Amygdala (tissue), 56 donors: ENCODE measurements around the gene PLSCR1.
A peak's percentile ranks its signal among the peaks of the same experiment; 100 is the strongest.

Source experiments
- DNase-seq, 56 donors: peaks; one replicate each; lab custom pipeline; 2025; lab: John Stamatoyannopoulos, UW

PLSCR1 gene, protein sequence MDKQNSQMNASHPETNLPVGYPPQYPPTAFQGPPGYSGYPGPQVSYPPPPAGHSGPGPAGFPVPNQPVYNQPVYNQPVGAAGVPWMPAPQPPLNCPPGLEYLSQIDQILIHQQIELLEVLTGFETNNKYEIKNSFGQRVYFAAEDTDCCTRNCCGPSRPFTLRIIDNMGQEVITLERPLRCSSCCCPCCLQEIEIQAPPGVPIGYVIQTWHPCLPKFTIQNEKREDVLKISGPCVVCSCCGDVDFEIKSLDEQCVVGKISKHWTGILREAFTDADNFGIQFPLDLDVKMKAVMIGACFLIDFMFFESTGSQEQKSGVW

DNA sequence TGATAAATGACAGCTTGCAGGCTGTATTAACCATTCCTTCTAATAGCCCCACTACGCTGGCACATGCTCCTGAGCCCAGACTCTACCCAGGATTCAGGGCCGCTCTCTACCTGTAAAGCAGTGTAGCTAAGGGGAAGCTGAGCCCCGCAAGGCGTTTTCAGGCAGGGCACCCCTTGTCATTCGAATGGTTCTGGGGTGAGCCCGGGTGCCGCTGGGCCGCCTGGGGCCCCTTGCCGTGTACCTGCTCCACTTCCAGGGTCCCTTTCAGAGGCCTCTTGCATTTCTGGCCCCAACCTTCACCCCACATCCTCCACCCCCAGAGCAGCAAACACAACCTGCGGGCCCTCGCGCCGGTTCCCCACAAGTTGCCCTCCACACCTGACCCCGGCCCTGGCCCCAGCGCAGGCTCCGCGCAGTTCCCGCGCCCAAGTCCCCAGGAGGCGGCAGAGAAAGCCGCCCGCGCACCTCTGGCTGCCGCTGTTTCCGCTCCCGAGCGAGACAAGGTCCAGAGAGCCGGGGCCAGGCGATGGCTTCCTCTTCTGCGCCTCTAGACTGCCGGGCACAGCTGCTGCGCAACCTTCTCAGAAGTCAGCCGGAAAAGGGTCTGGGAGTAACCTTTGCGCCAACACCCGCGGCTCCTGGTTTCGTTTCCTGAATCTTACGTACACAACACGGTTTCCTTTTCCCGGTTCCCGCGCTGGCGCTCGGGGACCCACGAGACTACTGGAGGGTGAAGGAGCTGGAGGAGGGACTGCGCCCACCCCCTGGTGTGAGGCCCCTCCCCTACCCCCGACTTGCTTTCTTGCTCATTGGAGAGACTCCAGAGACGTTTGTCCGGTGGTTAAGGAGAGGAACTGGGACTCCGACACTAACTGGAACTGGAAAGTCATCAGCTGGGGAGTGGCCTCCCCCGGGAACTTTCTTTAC lies at the start of gene PLSCR1:
Gene PLSCR1, minus strand, starts transcription at position 606 of the 927 bp plus-strand sequence. CDS start 8,055 bp downstream, outside the sequence.
- peak in 55 of 56 donors; percentile 6 to 85 (median 66) for DNase-seq

DNA sequence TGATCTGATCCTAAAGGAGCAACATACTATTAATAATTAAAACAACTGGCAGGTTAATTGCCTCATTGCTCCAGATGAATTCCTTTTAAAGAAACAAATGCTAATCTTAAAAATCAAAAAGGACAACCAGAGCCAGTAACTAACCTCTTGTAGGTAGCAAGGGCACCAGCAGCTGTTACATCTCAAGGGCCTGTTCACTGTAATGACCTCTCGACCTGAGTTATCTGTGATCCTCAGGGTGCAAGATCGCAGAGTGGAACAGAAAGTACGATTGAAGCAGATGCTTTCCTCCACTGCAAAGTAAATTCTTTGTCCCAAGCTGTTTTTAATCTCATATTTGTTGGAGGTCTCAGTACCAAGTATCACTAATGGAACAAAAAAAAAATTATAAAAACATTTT lies 49.4 kb upstream of the PLSCR1 start:
- DNase-seq, result no peak

DNA sequence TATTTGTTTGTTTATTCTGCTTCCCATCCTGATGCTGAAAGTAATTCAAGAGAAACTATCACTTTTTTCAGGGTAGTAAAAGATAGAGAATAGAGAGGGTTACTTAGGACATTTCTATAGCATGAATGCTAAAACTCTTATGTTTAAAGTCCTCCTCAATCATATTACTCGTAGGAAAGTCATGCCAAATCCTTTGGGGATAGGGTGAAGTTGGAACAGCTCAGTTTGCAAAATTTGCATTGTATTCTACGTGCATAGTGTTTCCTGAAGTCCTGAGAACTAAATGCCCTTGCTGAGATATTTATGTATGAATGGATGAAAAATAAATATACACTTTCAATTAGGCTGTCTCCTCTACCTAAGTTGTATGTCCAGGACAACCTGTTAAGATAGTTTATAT lies 46.1 kb upstream of the PLSCR1 start:
- no peak for DNase-seq

DNA sequence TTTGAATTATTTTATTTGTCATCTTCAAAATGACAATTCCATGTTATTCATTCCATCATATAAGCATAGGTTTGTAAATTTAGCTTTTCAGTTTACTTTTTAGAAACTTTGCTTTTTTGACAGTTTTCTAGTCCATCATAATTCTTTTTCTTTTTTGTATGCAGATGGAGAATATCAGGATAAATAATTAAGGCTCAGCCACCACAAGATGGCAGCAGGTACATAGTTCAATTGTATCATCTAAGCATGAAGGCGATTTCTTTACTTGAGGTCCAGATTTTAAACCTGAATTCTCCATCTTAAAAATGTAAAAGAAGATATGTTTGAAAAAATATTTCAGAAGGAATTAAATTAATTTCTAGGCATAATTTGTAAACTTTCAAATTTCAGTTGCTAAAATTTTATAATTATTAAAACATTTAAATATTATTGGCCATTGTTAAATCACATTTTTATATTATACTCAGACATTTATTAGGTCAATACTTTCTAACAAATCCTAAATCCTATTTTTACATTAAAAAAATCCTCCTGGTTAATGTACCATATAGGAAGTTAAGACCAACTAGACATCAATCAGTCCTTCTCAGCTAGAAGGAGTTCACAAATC lies 45.6 kb upstream of the PLSCR1 start:
- DNase-seq, result peak in 4 of 56 donors; percentile 2 to 54 (median 2)

DNA sequence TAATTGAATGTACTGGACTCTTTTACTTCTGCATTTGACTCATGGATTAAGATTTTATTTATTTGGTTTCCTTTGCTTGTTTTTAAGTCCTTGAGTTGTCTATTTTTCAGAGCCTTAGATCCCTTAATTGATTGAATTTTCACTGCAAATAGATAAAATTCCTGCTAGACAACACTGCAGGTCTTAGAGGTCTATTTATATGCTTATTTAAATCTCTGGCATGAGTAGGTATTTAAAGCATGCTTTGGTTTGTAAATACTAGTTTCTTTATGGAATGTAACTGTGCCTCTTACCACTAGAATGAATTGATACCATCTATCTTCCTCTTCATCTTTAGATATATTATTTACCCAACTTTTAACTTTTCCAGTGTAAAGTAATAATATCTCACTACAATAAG lies 40.7 kb upstream of the PLSCR1 start:
- no peak for DNase-seq

DNA sequence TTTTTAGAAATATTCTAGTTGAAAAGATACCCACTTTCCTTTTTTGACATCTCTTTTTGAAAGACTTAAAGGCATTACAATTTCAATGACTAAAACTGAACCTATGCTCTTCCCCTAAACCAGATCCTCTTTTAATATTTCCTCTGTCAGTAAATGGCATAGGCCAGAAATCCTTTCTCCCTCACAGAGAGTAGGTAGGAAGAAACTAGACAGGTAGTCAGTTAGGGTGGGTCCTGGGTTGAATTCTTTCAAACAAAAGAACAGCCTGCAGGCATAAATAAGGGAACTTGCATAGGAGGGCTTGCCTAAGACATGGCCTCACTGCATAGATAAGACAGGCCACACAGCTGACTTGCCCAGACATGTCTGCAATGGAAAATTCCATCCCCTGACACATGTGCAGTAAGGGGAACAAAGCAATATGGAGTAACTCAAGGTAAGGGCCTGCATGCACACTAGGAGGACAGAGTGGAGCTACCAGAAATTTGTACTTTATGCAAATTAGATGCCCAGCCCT lies 37.6 kb upstream of the PLSCR1 start:
- no peak for DNase-seq

DNA sequence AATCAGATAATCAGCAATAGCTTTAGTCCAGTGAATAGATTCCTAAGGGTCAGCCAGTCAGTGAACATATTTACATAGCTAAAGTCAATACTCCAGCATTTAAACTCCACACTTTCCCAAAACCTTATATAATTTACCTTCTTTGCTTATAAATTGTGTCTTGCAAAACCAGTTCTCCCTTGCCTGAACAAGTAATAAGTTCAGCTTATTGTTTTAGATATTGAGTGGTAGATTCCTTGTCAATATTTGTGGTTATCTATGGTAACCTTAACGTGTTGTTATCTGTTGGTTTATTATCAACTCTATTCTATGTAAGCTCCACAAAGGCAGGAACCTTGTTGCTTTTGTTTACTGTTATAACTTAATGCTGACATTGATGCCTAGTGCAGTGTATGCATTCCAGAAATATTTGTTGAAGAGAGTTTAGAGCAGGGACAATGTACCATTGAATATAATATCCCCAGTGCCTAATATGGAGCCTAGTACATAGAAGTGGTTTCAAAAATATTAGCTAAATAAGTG lies 36.7 kb upstream of the PLSCR1 start:
- no peak for DNase-seq

DNA sequence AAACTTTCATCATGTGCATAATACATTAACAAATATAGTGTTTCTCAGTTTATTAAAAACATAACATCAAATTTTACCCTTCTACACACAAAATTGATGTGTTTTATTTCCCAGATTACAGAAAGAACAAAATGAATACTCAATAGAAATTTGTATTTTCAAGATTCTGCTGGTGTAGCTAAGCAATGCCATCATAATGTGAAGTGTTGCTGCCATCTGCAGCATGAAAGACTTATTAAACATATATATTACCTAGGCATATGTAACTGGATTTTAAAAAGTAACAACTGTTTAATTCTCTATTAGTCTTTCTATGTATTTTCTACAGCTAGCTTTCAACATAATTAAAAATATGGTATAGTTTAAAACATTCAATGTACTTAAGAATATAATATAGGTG lies 33.3 kb upstream of the PLSCR1 start:
- peak in 4 of 56 donors; percentile 7 to 21 (median 10) for DNase-seq

DNA sequence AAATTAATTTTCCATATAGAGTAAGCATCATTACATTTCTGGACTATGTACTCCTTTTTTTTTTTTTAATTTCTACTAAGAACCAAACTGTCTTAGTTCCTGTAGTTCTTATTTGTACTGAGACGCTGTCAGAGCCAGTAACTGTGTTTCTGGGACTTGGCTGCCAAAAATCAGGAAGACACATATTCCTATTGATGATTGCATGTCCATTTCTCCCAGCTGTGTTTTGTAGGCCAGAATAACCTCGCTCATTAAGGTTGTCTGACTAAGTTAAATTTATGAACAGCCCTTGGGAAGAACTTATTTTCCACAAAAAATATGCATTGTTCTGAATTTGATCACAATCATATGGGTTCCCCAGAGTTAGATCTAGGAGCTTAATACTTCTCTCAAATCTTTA lies 31.2 kb upstream of the PLSCR1 start:
- DNase-seq, result no peak

DNA sequence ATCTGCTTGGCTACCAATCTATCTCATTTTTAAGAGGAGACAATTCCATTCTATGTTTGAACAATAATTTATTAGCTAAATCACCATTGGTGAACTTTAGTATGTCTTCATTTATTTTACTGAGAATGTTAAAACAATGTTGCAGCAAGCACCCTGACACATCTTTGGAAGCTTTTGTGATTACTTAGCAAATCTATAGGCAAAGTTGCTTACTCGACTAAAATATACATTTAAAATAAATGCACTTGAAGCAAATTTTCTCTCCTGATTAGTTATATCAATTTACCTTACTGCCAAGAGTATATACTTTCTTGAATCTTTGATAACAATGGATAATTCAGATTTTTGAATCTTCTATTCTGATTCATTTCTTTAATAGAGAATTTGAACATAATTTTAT lies 29.8 kb upstream of the PLSCR1 start:
- no peak for DNase-seq

DNA sequence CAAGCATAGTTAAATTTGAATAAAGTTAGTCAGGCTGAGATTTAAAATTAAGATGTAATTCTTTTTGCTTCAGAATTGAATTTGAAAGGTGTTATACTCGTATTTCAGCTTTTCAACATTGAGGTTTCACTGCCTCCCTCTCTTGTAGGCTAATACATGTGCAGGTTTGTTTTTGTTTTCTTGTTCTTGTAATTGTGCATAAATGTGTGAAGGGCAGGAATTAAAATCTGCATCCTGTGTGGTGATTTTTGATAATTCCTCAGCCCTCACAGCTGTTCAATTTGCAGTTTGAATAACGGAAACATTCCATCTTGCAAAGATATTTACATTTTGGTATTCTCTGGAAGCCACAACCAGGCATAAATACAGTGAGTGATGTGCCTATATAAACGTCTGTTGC lies 24.9 kb upstream of the PLSCR1 start:
- DNase-seq, result no peak

DNA sequence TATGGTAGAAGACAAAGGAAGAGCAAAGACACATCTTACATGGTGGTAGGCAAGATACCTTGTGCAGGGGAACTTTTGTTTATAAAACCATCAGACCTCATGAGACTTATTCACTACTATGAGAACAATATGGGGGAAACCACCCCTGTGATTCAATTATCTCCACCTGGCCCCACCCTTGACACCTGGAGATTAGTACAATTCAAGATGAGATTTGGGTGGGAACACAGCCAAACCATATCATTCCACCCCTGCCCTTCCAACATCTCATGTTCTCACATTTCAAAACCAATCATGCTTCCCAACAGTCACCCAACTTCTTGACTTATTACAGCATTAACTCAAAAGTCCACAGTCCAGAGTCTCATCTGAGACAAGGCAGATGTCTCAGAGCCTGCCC lies 21.7 kb upstream of the PLSCR1 start:
- DNase-seq, result no peak

DNA sequence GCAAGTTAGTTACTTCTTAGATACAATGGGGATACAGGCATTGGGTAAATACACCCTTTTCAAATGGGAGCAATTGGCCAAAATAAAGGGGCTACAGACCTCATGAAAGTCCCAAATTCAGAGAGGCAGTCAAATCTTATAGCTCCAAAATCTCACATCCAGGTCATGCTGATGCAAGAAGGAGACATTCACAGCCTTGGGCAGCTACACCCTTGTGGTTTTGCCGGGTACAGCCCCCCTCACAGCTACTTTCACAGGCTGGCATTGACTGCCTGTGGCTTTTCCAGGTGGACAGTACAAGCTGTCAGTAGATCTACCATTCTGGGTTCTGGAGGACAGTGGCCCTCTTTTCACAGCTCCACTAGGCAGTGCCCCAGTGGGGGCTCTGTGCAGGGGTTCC lies 17.5 kb upstream of the PLSCR1 start:
- DNase-seq, result no peak

DNA sequence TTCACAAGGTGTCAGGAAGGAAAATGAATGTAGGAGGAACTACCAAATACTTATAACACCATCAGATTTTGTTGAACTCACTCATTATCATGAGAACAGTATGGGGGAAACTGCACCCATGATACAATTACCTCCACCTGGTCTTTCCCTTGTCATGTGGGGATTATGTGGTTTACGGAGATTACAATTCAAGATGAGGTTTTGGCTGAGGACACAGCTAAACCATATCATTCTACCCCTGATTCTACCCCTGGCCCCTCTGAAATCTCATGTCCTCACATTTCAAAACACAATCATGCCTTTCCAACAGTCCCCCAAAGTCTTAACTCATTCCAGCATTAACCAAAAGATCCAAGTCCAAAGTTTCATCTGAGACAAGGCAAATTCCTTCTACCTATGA lies 17.1 kb upstream of the PLSCR1 start:
- DNase-seq, result no peak

DNA sequence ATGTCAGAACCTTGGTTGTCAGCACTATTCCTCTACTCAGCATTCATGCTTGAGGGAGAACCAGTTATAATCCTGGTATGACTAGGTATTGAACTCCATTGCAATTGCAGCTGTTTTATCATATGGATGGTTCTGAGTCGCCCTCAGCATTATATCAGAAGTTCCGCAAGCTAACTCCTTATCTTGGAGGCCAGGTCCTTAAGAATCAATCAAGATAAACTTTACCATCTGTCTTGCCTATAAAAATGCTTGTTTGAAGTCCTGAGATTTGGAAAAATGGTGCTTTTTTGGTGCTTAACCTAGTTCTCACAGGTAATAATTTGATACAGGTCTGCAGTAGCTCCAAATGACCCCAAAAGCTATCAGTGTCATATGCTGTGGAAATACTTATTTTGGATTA lies 16.3 kb upstream of the PLSCR1 start:
- no peak for DNase-seq

DNA sequence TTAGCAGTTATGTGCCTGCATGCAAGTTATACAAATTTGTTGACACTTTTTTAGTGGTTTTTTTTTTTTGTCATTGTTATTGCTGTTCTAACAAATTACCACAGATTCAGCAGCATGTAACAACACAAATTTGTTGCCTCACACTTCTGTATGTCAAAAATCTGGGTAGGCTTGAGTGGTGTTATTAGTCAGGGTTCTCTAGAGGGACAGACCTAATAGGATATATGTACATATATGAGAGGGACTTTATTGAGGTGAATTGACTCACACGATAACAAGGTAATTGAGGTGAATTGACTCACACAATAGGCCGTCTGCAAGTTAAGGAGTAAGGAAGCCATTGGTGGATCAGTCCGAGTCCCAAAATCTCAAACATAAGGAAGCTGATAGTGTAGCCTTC lies 15.0 kb upstream of the PLSCR1 start:
- DNase-seq, result no peak

DNA sequence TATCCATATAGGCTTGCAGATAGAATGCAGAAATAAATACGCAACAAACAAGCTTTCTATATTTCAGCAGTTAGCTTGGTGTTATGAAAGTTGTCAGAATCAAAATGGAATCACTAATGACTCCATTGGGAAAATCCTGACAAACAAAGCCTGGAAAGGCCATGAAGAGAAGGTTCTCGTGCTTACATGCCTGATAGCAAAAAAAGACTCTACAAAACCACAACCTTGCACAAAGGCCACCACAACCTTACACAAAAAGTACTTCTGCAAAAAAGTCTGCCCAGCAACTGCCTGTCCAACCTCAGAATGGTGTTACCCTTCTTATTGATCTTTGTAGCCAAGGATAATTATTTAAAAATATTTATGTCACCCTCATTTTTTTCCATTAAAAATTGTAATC lies 14.4 kb upstream of the PLSCR1 start:
- DNase-seq, result no peak

DNA sequence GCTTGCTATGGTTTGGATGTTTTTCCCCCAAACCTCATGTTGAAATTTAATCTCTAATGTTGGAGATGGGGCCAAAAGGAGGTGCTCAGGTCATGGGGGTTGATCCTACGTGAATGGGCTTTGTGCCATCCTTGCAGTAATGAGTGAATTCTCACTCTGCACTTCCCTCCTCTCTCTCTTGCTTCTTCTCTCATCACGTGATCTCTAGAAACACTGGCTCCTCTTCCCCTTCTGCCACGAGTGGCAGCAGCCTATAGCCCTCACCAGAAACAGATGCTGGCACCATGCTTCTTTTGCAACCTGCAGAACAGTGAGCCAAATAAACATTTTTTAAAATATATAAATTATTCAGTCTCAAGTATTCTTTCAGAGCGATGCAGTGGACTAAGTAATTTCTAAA lies 13.3 kb upstream of the PLSCR1 start:
- DNase-seq, result no peak

DNA sequence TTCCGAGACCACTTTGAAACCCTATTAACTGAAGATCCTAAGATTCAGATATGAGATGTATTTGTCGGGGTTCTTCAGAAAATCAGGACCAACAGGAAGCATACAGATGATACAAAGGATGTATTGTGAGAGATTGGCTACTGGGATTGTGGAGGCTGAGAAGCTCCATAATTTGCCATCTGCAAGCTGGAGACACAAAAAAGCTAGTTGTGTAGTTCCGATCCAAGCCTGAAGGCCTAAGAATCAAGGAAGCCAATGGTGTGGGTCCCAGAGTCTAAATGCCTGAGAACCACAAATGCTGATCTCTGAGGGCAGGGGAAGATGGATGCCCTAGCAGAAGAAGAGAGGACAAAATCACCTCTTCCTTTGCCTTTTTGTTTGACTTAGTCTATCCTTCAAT lies 10.9 kb upstream of the PLSCR1 start:
- no peak for DNase-seq

DNA sequence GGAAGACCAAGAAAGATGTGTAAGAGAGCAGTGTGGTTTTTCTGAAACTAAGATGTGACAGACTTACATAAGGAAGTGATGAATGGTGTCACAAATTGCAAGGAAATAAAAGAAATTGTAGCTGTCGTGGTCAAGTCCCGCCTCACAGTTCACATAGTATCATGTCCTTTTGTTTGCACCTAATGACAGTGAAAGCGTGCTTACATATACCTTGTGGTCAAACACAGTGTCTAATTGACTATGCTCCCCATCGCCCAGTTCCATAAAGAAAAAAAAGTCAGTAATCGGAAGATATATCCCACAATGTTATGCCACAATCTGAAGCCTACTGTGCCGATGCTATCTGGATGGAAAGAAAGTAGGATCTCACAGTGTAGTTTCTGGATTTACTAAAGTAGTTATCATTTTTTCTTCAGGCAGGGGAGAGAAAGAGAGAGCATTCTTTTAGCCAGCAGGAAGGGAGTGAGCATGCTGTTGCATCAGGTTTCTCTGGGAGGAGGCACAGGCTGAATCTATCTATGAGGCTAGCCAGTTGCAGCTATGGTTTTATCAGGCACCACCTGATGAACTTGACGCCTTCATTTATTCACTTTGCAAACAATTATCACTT lies 9.8 kb upstream of the PLSCR1 start:
- no peak for DNase-seq
